GM11168 (cell line): ENCODE measurements around the gene CEACAM19.
"Not testable (repeated sequence)": the region's sequence is repeated elsewhere in the genome, so short reads cannot be mapped to it uniquely, and the experiment has no call there.

ENCODE experiments used
- in situ Hi-C: fragments of 300-500 bp; cut with MboI; formaldehyde crosslinking; loops from one replicate; pipeline ENCODE4 v1.12.0; 2022; ENCODE audit warnings: low sequenced_read_pairs; ENCODE audit not compliant: unreplicated experiment

The CEACAM19 gene

GRCh38 chr19:44670027-44670426, 1.3 kb upstream of the CEACAM19 start:
- in situ Hi-C loops: not testable (repeated sequence)

- in situ Hi-C loops: no loop called here
Observed at GRCh38 chr19:44672226-44672625, 944 bp downstream of the CEACAM19 start.

GRCh38 chr19:44673510-44673909, 2.2 kb downstream of the CEACAM19 start:
- in situ Hi-C loops: no loop called here

- in situ Hi-C loops: no loop called here
Observed at GRCh38 chr19:44675521-44675920, 4.2 kb downstream of the CEACAM19 start.

- in situ Hi-C loops: no loop called here
Observed at GRCh38 chr19:44677019-44677811, 5.9 kb downstream of the CEACAM19 start.

- in situ Hi-C loops: no loop called here
Observed at GRCh38 chr19:44680536-44680935, 9.3 kb downstream of the CEACAM19 start.

- in situ Hi-C loops: no loop called here
Observed at GRCh38 chr19:44681992-44682790, 10.9 kb downstream of the CEACAM19 start.

GRCh38 chr19:44682807-44683206, 11.5 kb downstream of the CEACAM19 start:
- in situ Hi-C loops: no loop called here

- in situ Hi-C loops: no loop called here
Observed at GRCh38 chr19:44683434-44684210, 12.3 kb downstream of the CEACAM19 start.

- in situ Hi-C loops: not testable (repeated sequence)
Observed at GRCh38 chr19:44684396-44684795, 13.1 kb downstream of the CEACAM19 start.

GRCh38 chr19:44684892-44685863, 13.9 kb downstream of the CEACAM19 start:
- in situ Hi-C loops: no loop called here

- in situ Hi-C loops: no loop called here
Observed at GRCh38 chr19:44685877-44686276, 14.6 kb downstream of the CEACAM19 start.

GRCh38 chr19:44686896-44687295, 15.6 kb downstream of the CEACAM19 start:
- in situ Hi-C loops: no loop called here

- in situ Hi-C loops: no loop called here
Observed at GRCh38 chr19:44687888-44688287, 16.6 kb downstream of the CEACAM19 start.

GRCh38 chr19:44689290-44690130, 18.2 kb downstream of the CEACAM19 start:
- in situ Hi-C loops: no loop called here

GRCh38 chr19:44690131-44690440, 18.8 kb downstream of the CEACAM19 start:
- in situ Hi-C loops: no loop called here

- in situ Hi-C loops: no loop called here
Observed at GRCh38 chr19:44692379-44692721, 21.1 kb downstream of the CEACAM19 start.

GRCh38 chr19:44694184-44694579, 22.9 kb downstream of the CEACAM19 start:
- in situ Hi-C loops: no loop called here
